Stomach (tissue), 9 donors: ENCODE data around the gene C1QTNF8. TPM values are rescaled to one million over a fixed set of nuclear protein-coding genes. Genes with fewer than 3 reads are reported as not detected.

Experiments
- DNase-seq, 2 donors: peaks; one replicate each; pipeline versions ENCODE4 v3.0.0 to v3.0.0-alpha.2; 2013 to 2019
- H3K27ac ChIP-seq, 5 donors: fragments of 200-600 bp in 4 of 5; sonication (generic) in 4 of 5; one replicate each; pipeline ENCODE4 v1.5.1; 2013 to 2019; ENCODE audit warnings: mild to moderate bottlenecking in 1 of 5, moderate library complexity in 1 of 5
- H3K27me3 ChIP-seq, 3 donors: fragments of 200-600 bp; sonication (generic); one replicate each; pipeline ENCODE4 v1.5.1; 2017 to 2019; ENCODE audit warnings: mixed run types in 1 of 3
- H3K36me3 ChIP-seq, 4 donors: fragments of 200-600 bp; sonication (generic); 1 replicate in 3 of 4; 2 replicates in 1 of 4; pipeline ENCODE4 v1.5.1; 2016 to 2019
- H3K4me1 ChIP-seq, 4 donors: fragments of 200-600 bp; sonication (generic); one replicate each; pipeline ENCODE4 v1.5.1; 2016 to 2019
- H3K4me3 ChIP-seq, 4 donors: fragments of 200-600 bp; sonication (generic) in 3 of 4; one replicate each; pipeline ENCODE4 v1.5.1; 2016 to 2019; ENCODE audit warnings: mild to moderate bottlenecking in 1 of 4
- H3K9me3 ChIP-seq, 4 donors: fragments of 200-600 bp; sonication (generic); one replicate each; pipeline ENCODE4 v1.5.1; 2016 to 2019
- CTCF ChIP-seq, 7 experiments: fragments of 450-650 bp in 4 of 7; fragments of 200-600 bp in 3 of 7; sonication (generic) in 3 of 7; IDR thresholded peaks; one replicate each; pipeline ENCODE4 v1.5.1; 2016 to 2019; ENCODE audit warnings: antibody characterized with exemption in 7 of 7, control low read depth in 2 of 7, mild to moderate bottlenecking in 1 of 7
- EP300 ChIP-seq: sonication (generic); formaldehyde crosslinking; IDR thresholded peaks from one replicate; pipeline ENCODE4 v1.6.1; 2017; ENCODE audit warnings: antibody characterized with exemption
- POLR2A ChIP-seq, 4 donors: fragments of 450-650 bp; IDR thresholded peaks; one replicate each; pipeline ENCODE4 v1.6.1; 2016; ENCODE audit warnings: antibody characterized with exemption in 4 of 4, control low read depth in 2 of 4, mild to moderate bottlenecking in 1 of 4, moderate library complexity in 1 of 4
- POLR2AphosphoS5 ChIP-seq, 3 donors: sonication (generic); formaldehyde crosslinking; IDR thresholded peaks; one replicate each; pipeline ENCODE4 v1.6.1; 2016; ENCODE audit warnings: antibody characterized with exemption in 3 of 3
- WGBS, 5 donors: extraction: QIAGEN DNeasy Blood & Tissue Kit in 3 of 5; methylation state at CpG; one replicate each; pipeline versions ENCODE4 v1.1.5 to v1.1.7; 2013 to 2018; 5-methylcytosine and 5-hydroxymethylcytosine counted together
- intact Hi-C: fragments of 100-400 bp; cut with DNase I; formaldehyde crosslinking; loops from one replicate; pipeline ENCODE4 v1.15.1; 2023; ENCODE audit warnings: low total_unique reads
- polyA plus RNA-seq, 3 donors: library from polyadenylated mRNA; stranded (reverse); fragments of 200-250 nt; gene quantifications; one replicate each; pipeline ENCODE4 v1.2.3, GENCODE V29; 2013
- total RNA-seq, 5 donors: library from RNA; depleted of rRNA; stranded (reverse); fragments of >200 nt; gene quantifications; one replicate each; pipeline versions ENCODE4 v1.1.0 to v1.2.3, GENCODE V29; 2014 to 2016
- donor health status: healthy with polysubstance abuse.
- donor health status: Bipolar disorder and iron deficiency.
- donor health status: healthy.

C1QTNF8 gene
- total and polyA plus RNA-seq, 8 donors, result not detected

GRCh38 chr16:1049113-1049975 is 46.7 kb downstream of the C1QTNF8 start:
- no peaks in the 10 kb centered on the region for H3K36me3 ChIP-seq
- no peak for TF ChIP-seq POLR2A (IDR thresholded peaks at IDR 0.05)
- TF ChIP-seq CTCF (IDR thresholded peaks at IDR 0.05), result no peak
- no peak for TF ChIP-seq EP300
- no peak for TF ChIP-seq POLR2AphosphoS5 (IDR thresholded peaks at IDR 0.05)
- intact Hi-C loops, result no loop called here
- WGBS, 5 donors, result 65 to 86% (median 67%) methylated on average over 5 to 31 of the region's 31 CpGs
- H3K9me3 ChIP-seq, result no peaks in the 10 kb centered on the region
- peaks cover 0 to 21% (median 16%) of the 10 kb centered on the region in 4 donors for H3K4me1 ChIP-seq
- peaks cover 0 to 99% (median 55%) of the 10 kb centered on the region in 3 donors for H3K27me3 ChIP-seq
- H3K27ac ChIP-seq, result no peak overlapping the region
- no peak overlapping the region for H3K4me3 ChIP-seq
- no peak for DNase-seq

- DNase-seq, result peak; percentile 39 to 93
- intact Hi-C loops, result no loop called here
- no peak overlapping the region for H3K4me3 ChIP-seq
- no peak overlapping the region for H3K27ac ChIP-seq
- TF ChIP-seq EP300 (no peak), POLR2A (IDR thresholded peaks at IDR 0.05) (no peak), CTCF (IDR thresholded peaks at IDR 0.05) (no peak), POLR2AphosphoS5 (IDR thresholded peaks at IDR 0.05) (no peak)
- no peaks in the 10 kb centered on the region for H3K36me3 ChIP-seq
- H3K4me1 ChIP-seq, result peaks cover 0 to 28% (median 19%) of the 10 kb centered on the region in 4 donors
- H3K9me3 ChIP-seq, result no peaks in the 10 kb centered on the region
- H3K27me3 ChIP-seq, result peaks cover 0 to 99% (median 56%) of the 10 kb centered on the region in 3 donors
- 14 to 38% (median 16%) methylated on average over 11 to 37 of the region's 37 CpGs; no CpG with 5 or more reads in 1 of the 5 donors for WGBS, 5 donors
Measured at GRCh38 chr16:1048442-1049112, 47.5 kb downstream of the C1QTNF8 start.

GRCh38 chr16:1047801-1048200 is 48.2 kb downstream of the C1QTNF8 start:
- Histone ChIP-seq H3K4me1 (peaks cover 0 to 28% (median 19%) of the 10 kb centered on the region in 4 donors), H3K9me3 (no peaks in the 10 kb centered on the region), H3K27ac (no peak overlapping the region), H3K4me3 (no peak overlapping the region), H3K27me3 (peaks cover 0 to 97% (median 52%) of the 10 kb centered on the region in 3 donors), H3K36me3 (no peaks in the 10 kb centered on the region)
- intact Hi-C loops, result no loop called here
- no peak for TF ChIP-seq EP300
- no peak for TF ChIP-seq CTCF (IDR thresholded peaks at IDR 0.05)
- no peak for TF ChIP-seq POLR2AphosphoS5 (IDR thresholded peaks at IDR 0.05)
- TF ChIP-seq POLR2A (IDR thresholded peaks at IDR 0.05), result no peak
- no peak for DNase-seq
- WGBS, 5 donors, result 70 to 81% (median 74%) methylated on average over 5 to 16 of the region's 16 CpGs

- Histone ChIP-seq H3K4me1 (peaks cover 0 to 28% (median 19%) of the 10 kb centered on the region in 4 donors), H3K36me3 (no peaks in the 10 kb centered on the region), H3K9me3 (peaks cover 0 to 3% (median 2%) of the 10 kb centered on the region in 4 donors), H3K4me3 (no peak overlapping the region), H3K27ac (no peak overlapping the region), H3K27me3 (peaks cover 0 to 97% (median 58%) of the 10 kb centered on the region in 3 donors)
- DNase-seq, result no peak
- 84 to 92% (median 89%) methylated on average over 8 to 9 of the region's 9 CpGs for WGBS, 5 donors
- intact Hi-C loops, result no loop called here
- TF ChIP-seq POLR2A (IDR thresholded peaks at IDR 0.05) (no peak), CTCF (IDR thresholded peaks at IDR 0.05) (no peak), POLR2AphosphoS5 (IDR thresholded peaks at IDR 0.05) (no peak), EP300 (no peak)
Measured at GRCh38 chr16:1047123-1047522, 48.9 kb downstream of the C1QTNF8 start.
